ENCODE data around the gene AREL1. TPM values are rescaled to one million over a fixed set of nuclear protein-coding genes. Genes with fewer than 3 reads are reported as not detected.

The AREL1 gene
- total RNA-seq, 1 experiment from 2014 or later: 98.4 TPM

GRCh38 chr14:74660863-74661262 lies 52.0 kb downstream of the AREL1 start:
- no peak overlapping the region for H3K27ac ChIP-seq
- intact Hi-C loops (cut with micrococcal nuclease; ENCODE audit: unreplicated experiment): no loop called here
- H3K9me3 ChIP-seq (ENCODE audit: insufficient read depth, low read depth): no peaks in the 10 kb centered on the region

GRCh38 chr14:74660167-74660566 lies 52.7 kb downstream of the AREL1 start:
- BruUV-seq (replicated peaks): no TSS peak
- peaks cover 31% of the 10 kb centered on the region for H3K36me3 ChIP-seq (ENCODE audit: low read depth)
- no peaks in the 10 kb centered on the region for H3K27me3 ChIP-seq (ENCODE audit: insufficient read depth, low read depth)
- intact Hi-C loops (cut with micrococcal nuclease; ENCODE audit: unreplicated experiment): no loop called here
- H4K20me1 ChIP-seq (ENCODE audit: insufficient read depth): no peaks in the 10 kb centered on the region
- H2AFZ ChIP-seq: no peak overlapping the region
- H3K9me2 ChIP-seq (ENCODE audit: insufficient read depth): no peaks in the 10 kb centered on the region
- no peak for DNase-seq
- CTCF ChIA-PET: interaction anchor here (0.7 kb wide), 1 partner anchor 40 kb away, joined by 3 read pairs; no protein-coding TSS in a partner anchor
- peaks cover 40% of the 10 kb centered on the region for H3K4me1 ChIP-seq (replicated peaks; ENCODE audit: insufficient read depth)
- no peak overlapping the region for H3K4me3 ChIP-seq
- no peak overlapping the region for H3K27ac ChIP-seq
- no peak overlapping the region for H3K4me2 ChIP-seq
- POLR2A ChIA-PET (ENCODE audit: unreplicated experiment): interaction anchor here (0.8 kb wide), 1 partner anchor 51 kb away, joined by 6 read pairs; no protein-coding TSS in a partner anchor
- no peaks in the 10 kb centered on the region for H3K9me3 ChIP-seq (ENCODE audit: insufficient read depth, low read depth)
- H3K79me2 ChIP-seq (ENCODE audit: low read depth): no peaks in the 10 kb centered on the region
- TF ChIP-seq EZH2 (IDR thresholded peaks at IDR 0.05; ENCODE audit: low read depth) (no peak), CTCF (conservative IDR thresholded peaks at IDR 0.05) (no peak)
- H3F3A ChIP-seq (ENCODE audit: insufficient read depth, low read depth): peaks cover 23% of the 10 kb centered on the region

More at GRCh38 chr14:74660863-74661262, 52.0 kb downstream of the AREL1 start:
- Histone ChIP-seq H3K36me3 (ENCODE audit: low read depth) (peaks cover 35% of the 10 kb centered on the region), H4K20me1 (ENCODE audit: insufficient read depth) (no peaks in the 10 kb centered on the region), H3K9me2 (ENCODE audit: insufficient read depth) (no peaks in the 10 kb centered on the region), H3K79me2 (ENCODE audit: low read depth) (no peaks in the 10 kb centered on the region), H3K4me3 (no peak overlapping the region), H3K27me3 (ENCODE audit: insufficient read depth, low read depth) (no peaks in the 10 kb centered on the region), H3K4me2 (no peak overlapping the region), H3K4me1 (replicated peaks; ENCODE audit: insufficient read depth) (peaks cover 33% of the 10 kb centered on the region), H3F3A (ENCODE audit: insufficient read depth, low read depth) (peaks cover 16% of the 10 kb centered on the region), H2AFZ (no peak overlapping the region)
- CTCF ChIA-PET: interaction anchor here (0.7 kb wide), 1 partner anchor 41 kb away, joined by 3 read pairs; no protein-coding TSS in a partner anchor
- DNase-seq: no peak
- TF ChIP-seq CTCF (conservative IDR thresholded peaks at IDR 0.05): no peak
- TF ChIP-seq EZH2 (IDR thresholded peaks at IDR 0.05; ENCODE audit: low read depth): no peak
- no TSS peak for BruUV-seq (replicated peaks)
- POLR2A ChIA-PET (ENCODE audit: unreplicated experiment): interaction anchor here (0.6 kb wide), 1 partner anchor 94 kb away, joined by 3 read pairs; no protein-coding TSS in a partner anchor

- no peak for TF ChIP-seq CTCF (conservative IDR thresholded peaks at IDR 0.05)
- no peak for TF ChIP-seq EZH2 (IDR thresholded peaks at IDR 0.05; ENCODE audit: low read depth)
- BruUV-seq (replicated peaks): no TSS peak
- peak overlapping the region; percentile 16 for H3K27ac ChIP-seq
- POLR2A ChIA-PET (ENCODE audit: unreplicated experiment): interaction anchor here (0.5 kb wide), 1 partner anchor 12 kb away, joined by 16 read pairs; no protein-coding TSS in a partner anchor
- no peak for DNase-seq
- no peaks in the 10 kb centered on the region for H3K9me2 ChIP-seq (ENCODE audit: insufficient read depth)
- H4K20me1 ChIP-seq (ENCODE audit: insufficient read depth): no peaks in the 10 kb centered on the region
- peaks cover 26% of the 10 kb centered on the region for H3K36me3 ChIP-seq (ENCODE audit: low read depth)
- H3K4me2 ChIP-seq: peak overlapping the region; percentile 10; the same call in 1 of the 2 replicates
- peaks cover 50% of the 10 kb centered on the region for H3K4me1 ChIP-seq (replicated peaks; ENCODE audit: insufficient read depth)
- no peaks in the 10 kb centered on the region for H3K9me3 ChIP-seq (ENCODE audit: insufficient read depth, low read depth)
- no peak overlapping the region for H2AFZ ChIP-seq
- intact Hi-C loops (cut with micrococcal nuclease; ENCODE audit: unreplicated experiment): loop anchor here (5.0 kb wide), 1 partner anchor 86 kb away; no protein-coding TSS in a partner anchor
- H3K27me3 ChIP-seq (ENCODE audit: insufficient read depth, low read depth): no peaks in the 10 kb centered on the region
- H3K4me3 ChIP-seq: no peak overlapping the region
- H3F3A ChIP-seq (ENCODE audit: insufficient read depth, low read depth): peaks cover 29% of the 10 kb centered on the region
- no peaks in the 10 kb centered on the region for H3K79me2 ChIP-seq (ENCODE audit: low read depth)
- CTCF ChIA-PET: interaction anchor here (0.6 kb wide), 1 partner anchor 37 kb away, joined by 3 read pairs; no protein-coding TSS in a partner anchor
These were observed 54.2 kb downstream of the AREL1 start for GRCh38 chr14:74658535-74659131.

Data from PC-9 (cell line).